GM12892 (cell line): Measurements from ENCODE around the gene CCNYL1.

Experiments
- POLR2A ChIP-seq: IDR thresholded peaks from 2 replicates; pipeline ENCODE4 v1.6.1; 2011; ENCODE audit warnings: low read depth, low read length, control low read depth
- POLR2AphosphoS5 ChIP-seq: IDR thresholded peaks from 2 replicates; pipeline ENCODE4 v1.6.1; 2011; ENCODE audit warnings: low read depth, low read length, control low read depth
- TAF1 ChIP-seq: IDR thresholded peaks from 2 replicates; pipeline ENCODE4 v1.6.1; 2011; ENCODE audit warnings: low read depth, mild to moderate bottlenecking, control low read depth, low read length, borderline replicate concordance

DNA sequence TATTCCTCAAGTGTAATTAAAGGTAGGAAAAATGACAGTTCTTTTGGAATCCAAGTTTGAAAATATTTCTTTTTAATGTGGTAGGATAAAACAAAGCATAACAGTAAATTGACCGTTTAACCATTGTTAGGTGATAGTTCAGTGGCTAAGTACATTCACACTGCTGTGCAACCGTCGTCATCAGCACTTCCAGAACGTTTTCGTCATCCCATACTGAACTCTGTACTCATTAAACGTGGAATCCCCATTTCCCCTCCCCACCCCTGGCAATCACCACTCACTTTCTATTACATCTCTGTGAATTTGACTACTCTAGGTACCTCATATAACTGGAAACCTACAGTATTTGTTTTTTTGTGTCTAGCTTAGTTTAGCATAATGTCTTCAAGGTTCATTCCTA lies 91.2 kb downstream of the CCNYL1 start:
- TF ChIP-seq POLR2A = no peak
- no peak for TF ChIP-seq POLR2AphosphoS5
- TF ChIP-seq TAF1 = no peak
